Uterus (tissue), 4 donors: ENCODE results near the gene EPGN. TPM values are rescaled to one million over a fixed set of nuclear protein-coding genes. Genes with fewer than 3 reads are reported as not detected.

Experiments used
- DNase-seq, 2 donors: peaks; one replicate each; pipeline ENCODE4 v3.0.0-alpha.2; 2019 to 2020
- H3K27ac ChIP-seq, 2 donors: fragments of 200-600 bp; sonication (generic); 1 replicate in 1 of 2; 2 replicates in 1 of 2; pipeline ENCODE4 v1.5.1; 2016 to 2018
- H3K27me3 ChIP-seq, 2 donors: fragments of 200-600 bp; sonication (generic); one replicate each; pipeline ENCODE4 v1.5.1; 2018 to 2019; ENCODE audit warnings: control low read depth in 1 of 2
- H3K36me3 ChIP-seq, 2 donors: fragments of 200-600 bp; sonication (generic); one replicate each; pipeline ENCODE4 v1.5.1; 2019; ENCODE audit warnings: control low read depth in 1 of 2
- H3K4me1 ChIP-seq, 2 donors: fragments of 200-600 bp; sonication (generic); one replicate each; pipeline ENCODE4 v1.5.1; 2018 to 2019; ENCODE audit warnings: control low read depth in 1 of 2
- H3K4me3 ChIP-seq, 2 donors: fragments of 200-600 bp; sonication (generic); 1 replicate in 1 of 2; 2 replicates in 1 of 2; pipeline ENCODE4 v1.5.1; 2018 to 2019; ENCODE audit warnings: mild to moderate bottlenecking in 1 of 2
- H3K9me3 ChIP-seq, 2 donors: fragments of 200-600 bp; sonication (generic); one replicate each; pipeline ENCODE4 v1.5.1; 2019; ENCODE audit warnings: control low read depth in 1 of 2
- CTCF ChIP-seq, 4 experiments: fragments of 200-600 bp in 2 of 4; fragments of 450-650 bp in 2 of 4; sonication (generic) in 2 of 4; IDR thresholded peaks; one replicate each; pipeline ENCODE4 v1.5.1; 2016 to 2019; ENCODE audit warnings: antibody characterized with exemption in 4 of 4, mild to moderate bottlenecking in 2 of 4, moderate library complexity in 1 of 4
- POLR2A ChIP-seq, 2 donors: fragments of 450-650 bp; IDR thresholded peaks; one replicate each; pipeline ENCODE4 v1.6.1; 2016; ENCODE audit warnings: antibody characterized with exemption in 2 of 2, mild to moderate bottlenecking in 1 of 2, moderate library complexity in 1 of 2
- intact Hi-C: fragments of 100-400 bp; cut with DNase I; formaldehyde crosslinking; loops from one replicate; pipeline ENCODE4 v1.15.1; 2023; ENCODE audit warnings: low total_unique reads
- total RNA-seq, 4 donors: library from RNA; depleted of rRNA in 3 of 4; stranded (reverse); fragments of >200 nt in 3 of 4; gene quantifications; one replicate each; pipeline versions ENCODE4 v1.1.0 to v1.2.4, GENCODE V29; 2014 to 2023
- donor health status: DM: yes; HTN: yes; CAD: no.

Gene EPGN
- total RNA-seq, 4 donors from 2014 or later, result 0.26 to 0.61 TPM; not detected in 2

- intact Hi-C loops, result no loop called here
- H3K4me3 ChIP-seq, result no peak overlapping the region
- no peaks in the 10 kb centered on the region for H3K4me1 ChIP-seq
- no peaks in the 10 kb centered on the region for H3K27me3 ChIP-seq
- TF ChIP-seq POLR2A (IDR thresholded peaks at IDR 0.05), result no peak
- no peak for TF ChIP-seq CTCF (IDR thresholded peaks at IDR 0.05)
- H3K9me3 ChIP-seq, result no peaks in the 10 kb centered on the region
- H3K27ac ChIP-seq, result no peak overlapping the region
- H3K36me3 ChIP-seq, result no peaks in the 10 kb centered on the region
- DNase-seq, result no peak
These were observed 11.2 kb downstream of the EPGN start for GRCh38 chr4:74319470-74319869.

GRCh38 chr4:74320559-74321118 lies 12.4 kb downstream of the EPGN start:
- no peak for DNase-seq
- no peaks in the 10 kb centered on the region for H3K9me3 ChIP-seq
- no peak overlapping the region for H3K4me3 ChIP-seq
- H3K27ac ChIP-seq, result no peak overlapping the region
- no peaks in the 10 kb centered on the region for H3K4me1 ChIP-seq
- no peaks in the 10 kb centered on the region for H3K36me3 ChIP-seq
- no peaks in the 10 kb centered on the region for H3K27me3 ChIP-seq
- intact Hi-C loops, result no loop called here
- TF ChIP-seq POLR2A (IDR thresholded peaks at IDR 0.05), result no peak
- no peak for TF ChIP-seq CTCF (IDR thresholded peaks at IDR 0.05)

GRCh38 chr4:74322301-74322700 lies 14.0 kb downstream of the EPGN start:
- no peak for DNase-seq
- TF ChIP-seq CTCF (IDR thresholded peaks at IDR 0.05), result no peak
- no peak for TF ChIP-seq POLR2A (IDR thresholded peaks at IDR 0.05)
- intact Hi-C loops, result no loop called here

GRCh38 chr4:74323663-74324062 lies 15.4 kb downstream of the EPGN start:
- H3K27me3 ChIP-seq, result peaks cover 0 to 5% of the 10 kb centered on the region in 2 donors
- H3K9me3 ChIP-seq, result no peaks in the 10 kb centered on the region
- TF ChIP-seq CTCF (IDR thresholded peaks at IDR 0.05) (no peak), POLR2A (IDR thresholded peaks at IDR 0.05) (no peak)
- no peak overlapping the region for H3K4me3 ChIP-seq
- intact Hi-C loops, result no loop called here
- no peak overlapping the region for H3K27ac ChIP-seq
- H3K4me1 ChIP-seq, result no peaks in the 10 kb centered on the region
- no peak for DNase-seq
- no peaks in the 10 kb centered on the region for H3K36me3 ChIP-seq

More at GRCh38 chr4:74322301-74322700, 14.0 kb downstream of the EPGN start:
- no peak overlapping the region for H3K4me3 ChIP-seq
- no peak overlapping the region for H3K27ac ChIP-seq
- no peaks in the 10 kb centered on the region for H3K36me3 ChIP-seq
- H3K4me1 ChIP-seq, result no peaks in the 10 kb centered on the region
- no peaks in the 10 kb centered on the region for H3K9me3 ChIP-seq
- H3K27me3 ChIP-seq, result peaks cover 0 to 5% of the 10 kb centered on the region in 2 donors

- Histone ChIP-seq H3K4me1 (no peaks in the 10 kb centered on the region), H3K9me3 (no peaks in the 10 kb centered on the region), H3K36me3 (no peaks in the 10 kb centered on the region), H3K27ac (no peak overlapping the region), H3K27me3 (peaks cover 0 to 5% of the 10 kb centered on the region in 2 donors), H3K4me3 (no peak overlapping the region)
- no peak for TF ChIP-seq CTCF (IDR thresholded peaks at IDR 0.05)
- no peak for TF ChIP-seq POLR2A (IDR thresholded peaks at IDR 0.05)
- intact Hi-C loops, result no loop called here
- no peak for DNase-seq
These were observed 16.0 kb downstream of the EPGN start for GRCh38 chr4:74324262-74324661.
